MCF 10A (cell line): ENCODE measurements around the gene PSAP. TPM values are rescaled to one million over a fixed set of nuclear protein-coding genes. Genes with fewer than 3 reads are reported as not detected.
"Not testable (repeated sequence)": the region's sequence is repeated elsewhere in the genome, so short reads cannot be mapped to it uniquely, and the experiment has no call there.

Experiments
- BruUV-seq: library from RNA; stranded (reverse); fragments of 400-500 nt; replicated peaks from 2 replicates; lab custom pipeline; 2021; lab: Mats Ljungman, UMichigan
- CTCF ChIA-PET: fragments of 300-600 bp; sonication (Branson Sonifier 250); formaldehyde crosslinking; extraction: SDS; loops from one replicate; lab custom pipeline; 2021; ENCODE audit warnings: antibody characterized with exemption, inconsistent platforms; lab: Yijun Ruan, JAX
- POLR2A ChIA-PET: fragments of 300-600, 350-650 bp; sonication (Branson Sonifier 250); formaldehyde crosslinking; extraction: SDS; loops from one replicate; lab custom pipeline; 2020; ENCODE audit warnings: antibody characterized with exemption, inconsistent platforms; lab: Yijun Ruan, JAX
- DNase-seq: peaks from one replicate; pipeline ENCODE4 v3.0.0-alpha.2; 2018; ENCODE audit not compliant: unreplicated experiment
- H3K27ac Mint-ChIP-seq: one replicate; pipeline ENCODE4 v1.8.0; 2022; ENCODE audit warnings: mild to moderate bottlenecking, low read depth, mixed read lengths; ENCODE audit not compliant: unreplicated experiment
- H3K27me3 Mint-ChIP-seq: one replicate; pipeline ENCODE4 v1.8.0; 2022; ENCODE audit warnings: mixed read lengths; ENCODE audit not compliant: insufficient read depth, unreplicated experiment
- H3K36me3 Mint-ChIP-seq: one replicate; pipeline ENCODE4 v1.8.0; 2022; ENCODE audit warnings: mild to moderate bottlenecking, moderate library complexity, mixed read lengths; ENCODE audit not compliant: insufficient read depth, unreplicated experiment
- H3K4me1 Mint-ChIP-seq: one replicate; pipeline ENCODE4 v1.8.0; 2022; ENCODE audit warnings: mixed read lengths; ENCODE audit not compliant: insufficient read depth, unreplicated experiment
- H3K4me3 Mint-ChIP-seq: one replicate; pipeline ENCODE4 v1.8.0; 2022; ENCODE audit warnings: mild to moderate bottlenecking, moderate library complexity, mixed read lengths; ENCODE audit not compliant: unreplicated experiment
- H3K9me3 Mint-ChIP-seq: one replicate; pipeline ENCODE4 v1.8.0; 2022; ENCODE audit warnings: mixed read lengths; ENCODE audit not compliant: unreplicated experiment
- intact Hi-C: fragments of 100-400 bp; cut with micrococcal nuclease; formaldehyde crosslinking; loops from 2 replicates; pipeline ENCODE4 v1.14.1; 2022
- total RNA-seq: library from RNA; stranded (reverse); gene quantifications from 2 replicates; pipeline ENCODE4 v1.2.3, GENCODE V29; 2022
- TF ChIP-seq, protein P1 (sequence below): fragments of 200-600 bp; IDR thresholded peaks from one replicate; pipeline ENCODE4 v1.8.0; 2022; ENCODE audit warnings: antibody characterized with exemption, mild to moderate bottlenecking; ENCODE audit not compliant: unreplicated experiment

Gene PSAP
- total RNA-seq, 1 experiment from 2014 or later = 506 TPM

DNA sequence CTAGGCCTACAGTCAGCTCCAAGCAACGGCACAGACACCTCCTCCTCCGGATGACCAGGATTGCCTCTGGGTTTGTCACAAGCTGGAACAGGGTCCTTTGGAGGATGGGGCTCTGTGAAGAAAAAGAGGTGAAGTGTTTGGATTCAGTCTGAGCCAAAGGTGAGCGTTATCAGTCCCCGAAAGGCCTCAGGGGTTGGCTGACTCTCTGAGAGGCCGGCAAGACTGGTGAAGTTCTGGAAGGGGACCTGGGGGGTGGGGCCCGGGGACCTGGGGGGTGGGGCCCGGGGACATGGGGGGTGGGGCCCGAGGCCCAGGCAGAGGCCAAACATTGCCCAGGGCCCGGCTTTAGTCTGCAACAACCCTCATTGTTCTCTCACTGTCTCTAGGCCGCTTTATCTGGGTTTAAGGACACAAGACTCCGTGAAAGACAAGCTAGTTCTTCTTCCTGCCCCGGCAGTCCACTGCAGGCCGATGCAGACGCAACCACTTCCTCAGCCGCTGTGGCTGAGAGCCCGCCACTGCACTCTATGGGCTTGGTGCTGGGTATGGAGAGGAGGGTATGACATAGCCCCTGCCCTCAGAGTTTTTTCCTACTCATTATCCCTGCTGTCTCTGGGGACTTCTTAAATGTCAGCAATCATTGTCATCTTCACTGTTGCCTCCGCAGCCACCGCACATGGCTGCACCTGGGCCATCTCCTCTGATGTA, 27.4 kb upstream of the PSAP start:
- CTCF ChIA-PET = no interaction called here
- Mint-ChIP-seq H3K4me3 (no peak overlapping the region), H3K9me3 (no peaks in the 10 kb centered on the region), H3K36me3 (no peaks in the 10 kb centered on the region), H3K4me1 (no peaks in the 10 kb centered on the region), H3K27ac (no peak overlapping the region), H3K27me3 (no peaks in the 10 kb centered on the region)
- POLR2A ChIA-PET = interaction anchor here (0.7 kb wide), 2 partner anchors 17 to 34 kb away, joined by 3 to 4 read pairs; no protein-coding TSS in a partner anchor
- intact Hi-C loops = no loop called here
- TF ChIP-seq, protein P1, sequence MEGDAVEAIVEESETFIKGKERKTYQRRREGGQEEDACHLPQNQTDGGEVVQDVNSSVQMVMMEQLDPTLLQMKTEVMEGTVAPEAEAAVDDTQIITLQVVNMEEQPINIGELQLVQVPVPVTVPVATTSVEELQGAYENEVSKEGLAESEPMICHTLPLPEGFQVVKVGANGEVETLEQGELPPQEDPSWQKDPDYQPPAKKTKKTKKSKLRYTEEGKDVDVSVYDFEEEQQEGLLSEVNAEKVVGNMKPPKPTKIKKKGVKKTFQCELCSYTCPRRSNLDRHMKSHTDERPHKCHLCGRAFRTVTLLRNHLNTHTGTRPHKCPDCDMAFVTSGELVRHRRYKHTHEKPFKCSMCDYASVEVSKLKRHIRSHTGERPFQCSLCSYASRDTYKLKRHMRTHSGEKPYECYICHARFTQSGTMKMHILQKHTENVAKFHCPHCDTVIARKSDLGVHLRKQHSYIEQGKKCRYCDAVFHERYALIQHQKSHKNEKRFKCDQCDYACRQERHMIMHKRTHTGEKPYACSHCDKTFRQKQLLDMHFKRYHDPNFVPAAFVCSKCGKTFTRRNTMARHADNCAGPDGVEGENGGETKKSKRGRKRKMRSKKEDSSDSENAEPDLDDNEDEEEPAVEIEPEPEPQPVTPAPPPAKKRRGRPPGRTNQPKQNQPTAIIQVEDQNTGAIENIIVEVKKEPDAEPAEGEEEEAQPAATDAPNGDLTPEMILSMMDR = no peak
- no peak for DNase-seq
- BruUV-seq = no TSS peak

DNA sequence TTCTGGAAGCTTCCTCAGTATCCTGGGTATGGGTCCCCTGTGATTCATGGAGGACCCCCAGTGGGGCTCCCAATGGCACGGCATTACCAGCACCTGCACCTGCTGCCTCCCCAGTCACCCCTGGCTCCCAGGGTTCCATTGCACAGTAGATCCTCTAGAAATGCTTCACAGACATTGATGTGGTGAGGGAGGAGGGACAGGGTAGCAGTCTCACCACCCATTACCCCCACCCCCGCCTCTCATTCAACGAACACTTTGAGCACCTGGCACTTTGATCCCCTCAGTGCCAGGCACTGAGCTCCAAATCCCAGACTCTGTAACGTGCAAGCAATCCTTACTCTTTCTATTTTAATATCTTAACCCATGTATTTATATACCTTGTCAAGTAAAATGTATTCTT, 26.8 kb upstream of the PSAP start:
- ChIA-PET POLR2A (interaction anchor here (0.7 to 1.0 kb wide), 2 partner anchors 10 to 16 kb away, joined by 3 to 4 read pairs; no protein-coding TSS in a partner anchor), CTCF (no interaction called here)
- no TSS peak for BruUV-seq
- Mint-ChIP-seq H3K4me1 (no peaks in the 10 kb centered on the region), H3K9me3 (no peaks in the 10 kb centered on the region), H3K36me3 (no peaks in the 10 kb centered on the region), H3K4me3 (no peak overlapping the region), H3K27me3 (no peaks in the 10 kb centered on the region), H3K27ac (no peak overlapping the region)
- DNase-seq = no peak
- TF ChIP-seq, protein P1 = no peak
- intact Hi-C loops = no loop called here

DNA sequence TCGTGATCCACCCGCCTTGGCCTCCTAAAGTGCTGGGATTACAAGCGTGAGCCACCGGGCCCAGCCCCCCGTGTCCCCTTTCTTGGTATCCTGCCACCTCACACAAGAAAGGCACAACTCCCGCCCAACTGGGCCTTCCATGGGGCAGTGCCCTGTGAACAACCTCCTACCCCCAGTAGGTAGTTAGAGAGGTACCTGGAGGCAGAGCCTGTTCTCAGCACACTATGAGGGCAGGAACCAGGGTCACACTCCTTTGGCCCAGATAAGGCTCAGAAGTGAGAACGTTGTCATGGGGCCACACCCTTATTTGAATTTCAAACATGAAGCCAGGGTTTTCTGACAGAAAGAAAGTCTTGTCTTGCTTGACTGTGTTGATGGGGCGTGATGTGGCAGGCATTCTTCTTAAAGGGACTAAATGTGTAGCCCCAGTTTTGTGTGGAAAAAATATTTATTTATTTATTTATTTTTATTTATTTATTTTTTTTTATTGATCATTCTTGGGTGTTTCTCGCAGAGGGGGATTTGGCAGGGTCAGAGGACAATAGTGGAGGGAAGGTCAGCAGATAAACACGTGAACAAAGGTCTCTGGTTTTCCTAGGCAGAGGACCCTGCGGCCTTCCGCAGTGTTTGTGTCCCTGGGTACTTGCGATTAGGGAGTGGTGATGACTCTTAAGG, 23.8 kb upstream of the PSAP start:
- BruUV-seq, H3K9me3 Mint-ChIP-seq, H3K4me1 Mint-ChIP-seq, POLR2A ChIA-PET, H3K27ac Mint-ChIP-seq, H3K4me3 Mint-ChIP-seq, CTCF ChIA-PET, intact Hi-C loops, H3K27me3 Mint-ChIP-seq, DNase-seq: not testable (repeated sequence)
- H3K36me3 Mint-ChIP-seq = peaks cover 14% of the 10 kb centered on the region

DNA sequence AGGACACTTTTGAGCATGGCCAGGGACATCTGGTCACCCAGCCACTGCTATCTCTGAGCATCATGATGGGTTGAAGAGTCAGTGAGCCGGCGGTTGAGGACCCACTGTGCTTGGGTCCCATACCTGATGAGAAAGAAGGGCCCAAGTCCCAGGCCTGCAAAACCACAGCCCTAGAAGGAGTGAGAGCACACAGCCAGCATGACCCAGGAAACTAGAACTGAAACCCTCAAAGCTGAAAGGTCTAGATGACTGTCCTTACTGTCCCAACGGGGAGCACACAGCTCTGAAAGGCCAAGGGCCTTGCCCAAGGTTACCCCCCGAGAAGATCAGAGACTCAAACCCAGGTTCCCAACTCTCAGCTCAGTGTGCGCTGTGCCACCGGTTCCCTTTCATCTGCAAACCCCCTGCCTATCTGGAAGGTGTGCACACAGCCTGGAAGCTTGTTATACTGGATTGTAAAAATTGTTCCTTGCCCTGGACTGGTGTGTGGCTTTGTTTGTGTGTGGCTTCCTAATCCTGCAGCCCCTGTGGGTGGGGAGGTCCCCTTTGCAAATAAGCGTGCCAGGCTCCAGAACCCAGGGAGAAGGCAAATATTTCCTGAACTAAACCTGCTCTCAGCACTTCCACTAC, 22.6 kb upstream of the PSAP start:
- Mint-ChIP-seq H3K9me3 (no peaks in the 10 kb centered on the region), H3K27ac (no peak overlapping the region), H3K36me3 (peaks cover 14% of the 10 kb centered on the region), H3K4me3 (no peak overlapping the region), H3K27me3 (no peaks in the 10 kb centered on the region), H3K4me1 (peaks cover 6% of the 10 kb centered on the region)
- no TSS peak for BruUV-seq
- no peak for DNase-seq
- TF ChIP-seq, protein P1 = no peak
- intact Hi-C loops = no loop called here
- POLR2A ChIA-PET = interaction anchor here (0.9 kb wide), 1 partner anchor 23 kb away, joined by 3 read pairs; the partner anchor contains the start of gene PSAP
- CTCF ChIA-PET = interaction anchor here (0.7 kb wide), 1 partner anchor 303 kb away, joined by 3 read pairs; no protein-coding TSS in a partner anchor

DNA sequence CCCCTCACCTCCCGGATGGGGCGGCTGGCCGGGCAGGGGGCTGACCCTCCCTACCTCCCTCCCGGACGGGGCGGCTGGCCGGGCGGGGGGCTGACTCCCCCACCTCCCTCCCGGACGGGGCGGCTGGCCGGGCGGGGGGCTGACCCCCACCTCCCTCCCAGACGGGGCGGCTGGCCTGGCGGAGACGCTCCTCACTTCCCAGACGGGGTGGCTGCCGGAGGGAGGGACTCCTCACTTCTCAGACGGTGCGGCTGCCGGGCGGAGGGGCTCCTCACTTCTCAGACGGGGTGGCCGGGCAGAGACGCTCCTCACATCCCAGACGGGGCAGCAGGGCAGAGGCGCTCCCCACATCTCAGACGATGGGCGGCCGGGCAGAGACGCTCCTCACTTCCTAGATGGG, 18.6 kb upstream of the PSAP start:
- H3K27me3 Mint-ChIP-seq, H3K4me3 Mint-ChIP-seq, DNase-seq, BruUV-seq, CTCF ChIA-PET, POLR2A ChIA-PET, intact Hi-C loops, H3K9me3 Mint-ChIP-seq, H3K27ac Mint-ChIP-seq: not testable (repeated sequence)
- Mint-ChIP-seq H3K4me1 (peaks cover 24% of the 10 kb centered on the region), H3K36me3 (peaks cover 18% of the 10 kb centered on the region)
